Ascending aorta (tissue), 2 donors: ENCODE results near the gene PLPPR3. TPM values are rescaled to one million over a fixed set of nuclear protein-coding genes. Genes with fewer than 3 reads are reported as not detected.
A peak's percentile ranks its signal among the peaks of the same experiment; 100 is the strongest.

Source experiments
- DNase-seq, 2 donors: peaks; one replicate each; pipeline ENCODE4 v3.0.0-alpha.2; 2019; ENCODE audit warnings: low spot score in 2 of 2
- H3K27ac ChIP-seq, 2 donors: fragments of 200-600 bp; sonication (generic); one replicate each; pipeline ENCODE4 v1.5.1; 2016 to 2017; ENCODE audit warnings: mild to moderate bottlenecking in 1 of 2
- H3K27me3 ChIP-seq: fragments of 200-600 bp; sonication (generic); one replicate; pipeline ENCODE4 v1.5.1; 2017
- H3K36me3 ChIP-seq, 2 donors: fragments of 200-600 bp; sonication (generic); one replicate each; pipeline ENCODE4 v1.5.1; 2016
- H3K4me1 ChIP-seq, 2 donors: fragments of 200-600 bp; sonication (generic); one replicate each; pipeline ENCODE4 v1.5.1; 2016 to 2017; ENCODE audit warnings: mild to moderate bottlenecking in 1 of 2
- H3K4me3 ChIP-seq, 2 donors: fragments of 200-600 bp; sonication (generic); one replicate each; pipeline ENCODE4 v1.5.1; 2016 to 2017; ENCODE audit warnings: mild to moderate bottlenecking in 1 of 2
- H3K9me3 ChIP-seq, 2 donors: fragments of 200-600 bp; sonication (generic); one replicate each; pipeline ENCODE4 v1.5.1; 2016
- intact Hi-C: fragments of 100-400 bp; cut with DNase I; formaldehyde crosslinking; loops from one replicate; pipeline ENCODE4 v1.15.1; 2023
- total RNA-seq: library from RNA; depleted of rRNA; stranded (reverse); fragments of >200 nt; gene quantifications from one replicate; pipeline ENCODE4 v1.1.0, GENCODE V29; 2016
- TF ChIP-seq, protein P1 (sequence below), 3 experiments: fragments of 200-600 bp in 2 of 3; fragments of 450-650 bp in 1 of 3; sonication (generic) in 2 of 3; IDR thresholded peaks; one replicate each; pipeline ENCODE4 v1.5.1; 2016 to 2019; ENCODE audit warnings: antibody characterized with exemption in 3 of 3, mild to moderate bottlenecking in 1 of 3, moderate library complexity in 1 of 3

The PLPPR3 gene
- total RNA-seq, 1 donor from 2014 or later = not detected

GRCh38 chr19:862581-863314, 41.0 kb upstream of the PLPPR3 start:
- peaks cover 0 to 11% of the 10 kb centered on the region in 2 donors for H3K4me1 ChIP-seq
- peak overlapping the region in 1 of 2 donors; percentile 35 for H3K4me3 ChIP-seq
- peaks cover 3 to 8% of the 10 kb centered on the region in 2 donors for H3K36me3 ChIP-seq
- H3K9me3 ChIP-seq = no peaks in the 10 kb centered on the region
- intact Hi-C loops = loop anchor here (5.0 to 10.0 kb wide), 2 partner anchors 88 to 120 kb away; partner anchors contain the start of gene WDR18
- H3K27me3 ChIP-seq = peaks cover 24% of the 10 kb centered on the region
- TF ChIP-seq, protein P1, sequence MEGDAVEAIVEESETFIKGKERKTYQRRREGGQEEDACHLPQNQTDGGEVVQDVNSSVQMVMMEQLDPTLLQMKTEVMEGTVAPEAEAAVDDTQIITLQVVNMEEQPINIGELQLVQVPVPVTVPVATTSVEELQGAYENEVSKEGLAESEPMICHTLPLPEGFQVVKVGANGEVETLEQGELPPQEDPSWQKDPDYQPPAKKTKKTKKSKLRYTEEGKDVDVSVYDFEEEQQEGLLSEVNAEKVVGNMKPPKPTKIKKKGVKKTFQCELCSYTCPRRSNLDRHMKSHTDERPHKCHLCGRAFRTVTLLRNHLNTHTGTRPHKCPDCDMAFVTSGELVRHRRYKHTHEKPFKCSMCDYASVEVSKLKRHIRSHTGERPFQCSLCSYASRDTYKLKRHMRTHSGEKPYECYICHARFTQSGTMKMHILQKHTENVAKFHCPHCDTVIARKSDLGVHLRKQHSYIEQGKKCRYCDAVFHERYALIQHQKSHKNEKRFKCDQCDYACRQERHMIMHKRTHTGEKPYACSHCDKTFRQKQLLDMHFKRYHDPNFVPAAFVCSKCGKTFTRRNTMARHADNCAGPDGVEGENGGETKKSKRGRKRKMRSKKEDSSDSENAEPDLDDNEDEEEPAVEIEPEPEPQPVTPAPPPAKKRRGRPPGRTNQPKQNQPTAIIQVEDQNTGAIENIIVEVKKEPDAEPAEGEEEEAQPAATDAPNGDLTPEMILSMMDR (IDR thresholded peaks at IDR 0.05) = no peak
- H3K27ac ChIP-seq = no peak overlapping the region
- peak in 1 of 2 donors; percentile 78 for DNase-seq

- Histone ChIP-seq H3K4me1 (peaks cover 0 to 11% of the 10 kb centered on the region in 2 donors), H3K27ac (no peak overlapping the region), H3K9me3 (no peaks in the 10 kb centered on the region), H3K4me3 (peak overlapping the region in 1 of 2 donors; percentile 35), H3K27me3 (peaks cover 24% of the 10 kb centered on the region), H3K36me3 (peaks cover 0 to 1% of the 10 kb centered on the region in 2 donors)
- TF ChIP-seq, protein P1 (IDR thresholded peaks at IDR 0.05) = no peak
- intact Hi-C loops = loop anchor here (5.0 to 10.0 kb wide), 2 partner anchors 87 to 120 kb away; partner anchors contain the start of gene WDR18
- DNase-seq = no peak
Observed at GRCh38 chr19:861756-862580, 40.2 kb upstream of the PLPPR3 start.

GRCh38 chr19:861141-861755, 39.5 kb upstream of the PLPPR3 start:
- no peaks in the 10 kb centered on the region for H3K36me3 ChIP-seq
- no peak overlapping the region for H3K27ac ChIP-seq
- H3K9me3 ChIP-seq = no peaks in the 10 kb centered on the region
- intact Hi-C loops = loop anchor here (5.0 to 10.0 kb wide), 2 partner anchors 86 to 121 kb away; partner anchors contain the start of gene WDR18
- DNase-seq = no peak
- H3K27me3 ChIP-seq = peaks cover 24% of the 10 kb centered on the region
- peaks cover 0 to 11% of the 10 kb centered on the region in 2 donors for H3K4me1 ChIP-seq
- TF ChIP-seq, protein P1 (IDR thresholded peaks at IDR 0.05) = no peak
- H3K4me3 ChIP-seq = peak overlapping the region in 1 of 2 donors; percentile 52

- no peaks in the 10 kb centered on the region for H3K9me3 ChIP-seq
- H3K27ac ChIP-seq = peak within 1 kb of the TSS in 1 of 2 donors; percentile 1
- peaks cover 0 to 11% of the 10 kb centered on the region in 2 donors for H3K4me1 ChIP-seq
- H3K36me3 ChIP-seq = no peaks in the 10 kb centered on the region
- DNase-seq = peak; percentile 38 to 76
- H3K27me3 ChIP-seq = peaks cover 24% of the 10 kb centered on the region
- intact Hi-C loops = no loop called here
- H3K4me3 ChIP-seq = peak within 1 kb of the TSS; percentile 27 to 52
- TF ChIP-seq, protein P1 (IDR thresholded peaks at IDR 0.05) = no peak
Observed at GRCh38 chr19:858868-859843, 37.4 kb upstream of the PLPPR3 start, which contains the start of gene CFD. TSS of gene CFD (plus strand) at chr19:859664. CDS start at chr19:859690, 26 bp downstream.
